IPS DF 4.7 (cell line): ENCODE data around the gene CERS1.

Experiments used
- DNase-seq: peaks from one replicate; pipeline ENCODE4 v3.0.0-alpha.2; 2013; ENCODE audit warnings: low spot score; ENCODE audit errors: extremely low read depth

CERS1 gene

GRCh38 chr19:18840288-18841267, 55.4 kb downstream of the CERS1 start:
- DNase-seq: no peak

GRCh38 chr19:18839465-18840287, 56.3 kb downstream of the CERS1 start:
- no peak for DNase-seq

GRCh38 chr19:18834644-18834984, 61.3 kb downstream of the CERS1 start:
- DNase-seq: no peak

- DNase-seq: no peak
Observed at GRCh38 chr19:18833849-18834643, 61.9 kb downstream of the CERS1 start.

GRCh38 chr19:18833141-18833476, 62.8 kb downstream of the CERS1 start:
- DNase-seq: no peak

- no peak for DNase-seq
Observed at GRCh38 chr19:18832306-18833140, 63.4 kb downstream of the CERS1 start.

GRCh38 chr19:18831524-18832305, 64.2 kb downstream of the CERS1 start, which contains the start of gene UPF1:
TSS of gene UPF1 (plus strand) at chr19:18831959. CDS start at chr19:18832210, 251 bp downstream.
- peak; percentile 64 for DNase-seq

GRCh38 chr19:18830488-18830887, 65.5 kb downstream of the CERS1 start:
- DNase-seq: no peak

GRCh38 chr19:18828786-18829185, 67.2 kb downstream of the CERS1 start:
- no peak for DNase-seq
